K562 (cell line): ENCODE data around the gene CELA3A. TPM values are rescaled to one million over a fixed set of nuclear protein-coding genes. Genes with fewer than 3 reads are reported as not detected.

Source experiments
- ATAC-seq: fragments of 200-7000 bp; cut with Tn5 transposase; 3 replicates; pipeline ENCODE4 v1.9.1; 2020; ENCODE audit warnings: moderate library complexity
- BruUV-seq: library from RNA; stranded (reverse); fragments of 400-500 nt; replicated peaks from 2 replicates; lab custom pipeline; 2021; lab: Mats Ljungman, UMichigan
- CTCF ChIA-PET: fragments of 300-600 bp; formaldehyde crosslinking; extraction: SDS; loops from one replicate; lab custom pipeline; 2021; ENCODE audit warnings: low intra/inter-chr PET ratio; lab: Yijun Ruan, JAX
- POLR2A ChIA-PET: fragments of 300-600, 350-650 bp; sonication (Branson Sonifier 250); formaldehyde crosslinking; extraction: SDS; loops from one replicate; lab custom pipeline; 2021; ENCODE audit warnings: antibody characterized with exemption, inconsistent platforms; lab: Yijun Ruan, JAX
- DNase-seq, 4 experiments: peaks; one replicate each; pipeline versions ENCODE4 v3.0.0 to v3.0.0-alpha.2; 2011 to 2018; ENCODE audit warnings: low spot score in 3 of 4, mixed read lengths in 3 of 4; ENCODE audit errors: extremely low read depth in 1 of 4
- FAIRE-seq: peaks from 2 replicates; lab custom pipeline; 2011; peaks lifted over from hg19 to GRCh38; lab: Jason Lieb, UNC
- H2AFZ ChIP-seq: 2 replicates; pipeline ENCODE4 v1.6.0; 2011; ENCODE audit warnings: low read depth, low read length, control low read depth, inconsistent platforms
- H3K27ac ChIP-seq: fragments of 200-600 bp; 3 replicates; pipeline ENCODE4 v1.8.0; 2011; ENCODE audit warnings: low read depth, mild to moderate bottlenecking, control low read depth, inconsistent platforms, low read length, moderate library complexity, mixed read lengths; ENCODE audit errors: extremely low read depth
- H3K27me3 ChIP-seq, 2 experiments: fragments of 300-600 bp in 1 of 2; 2 replicates in 1 of 2; 3 replicates in 1 of 2; pipeline versions ENCODE4 v1.6.0 to v1.8.0; 2011; ENCODE audit warnings: inconsistent platforms in 2 of 2, low read length in 2 of 2, mild to moderate bottlenecking in 1 of 2, mixed read lengths in 1 of 2, moderate library complexity in 1 of 2; ENCODE audit not compliant: control insufficient read depth in 2 of 2, insufficient read depth in 2 of 2
- H3K36me3 ChIP-seq: fragments of 300-600 bp; 3 replicates; pipeline ENCODE4 v1.8.0; 2011; ENCODE audit warnings: mild to moderate bottlenecking, low read length, inconsistent platforms; ENCODE audit not compliant: control insufficient read depth, insufficient read depth
- H3K4me1 ChIP-seq, 2 experiments: fragments of 200-600 bp in 1 of 2; replicated peaks in 1 of 2; 2 replicates in 1 of 2; 3 replicates in 1 of 2; pipeline versions ENCODE4 v1.5.1 to v1.8.0; 2011; ENCODE audit warnings: inconsistent platforms in 2 of 2, low read length in 2 of 2, mild to moderate bottlenecking in 1 of 2, mixed read lengths in 1 of 2, moderate library complexity in 1 of 2; ENCODE audit not compliant: control insufficient read depth in 2 of 2, insufficient read depth in 2 of 2
- H3K4me2 ChIP-seq: 2 replicates; pipeline ENCODE4 v1.6.1; 2011; ENCODE audit warnings: low read length, control low read depth, inconsistent platforms, mixed read lengths; ENCODE audit not compliant: insufficient read depth
- H3K4me3 ChIP-seq: fragments of 200-600 bp; sonication (generic), shearing (Covaris generic); 2 replicates; pipeline ENCODE4 v1.5.1; 2016; ENCODE audit warnings: control low read depth, inconsistent platforms
- H3K79me2 ChIP-seq: fragments of 200-600 bp; 3 replicates; pipeline ENCODE4 v1.8.0; 2011; ENCODE audit warnings: low read length, inconsistent platforms; ENCODE audit not compliant: control insufficient read depth, insufficient read depth
- H3K9ac ChIP-seq, 2 experiments: 2 replicates each; pipeline versions ENCODE4 v1.6.0 to v1.6.1; 2011; ENCODE audit warnings: low read depth in 2 of 2, low read length in 2 of 2, control low read depth in 1 of 2, inconsistent platforms in 1 of 2, mild to moderate bottlenecking in 1 of 2, mixed read lengths in 1 of 2; ENCODE audit not compliant: insufficient read depth in 1 of 2
- H3K9me1 ChIP-seq: one replicate; pipeline ENCODE4 v1.6.0; 2011; ENCODE audit warnings: inconsistent platforms, mild to moderate bottlenecking, low read length, moderate library complexity; ENCODE audit not compliant: control insufficient read depth, insufficient read depth
- H3K9me3 ChIP-seq: replicated peaks from 2 replicates; pipeline ENCODE4 v1.5.1; 2011; ENCODE audit warnings: low read depth, low read length, inconsistent platforms; ENCODE audit not compliant: control insufficient read depth, insufficient read depth
- H4K20me1 ChIP-seq: replicated peaks from 2 replicates; pipeline ENCODE4 v1.6.1; 2011; ENCODE audit warnings: low read length, inconsistent platforms, mixed read lengths; ENCODE audit not compliant: control insufficient read depth, insufficient read depth
- CBFA2T2 ChIP-seq: fragments of 450-650 bp; conservative IDR thresholded peaks from 2 replicates; pipeline ENCODE4 v1.6.1; 2017; ENCODE audit warnings: mild to moderate bottlenecking
- CBFA2T3 ChIP-seq: fragments of 450-650 bp; IDR thresholded peaks from 2 replicates; pipeline ENCODE4 v1.6.1; 2017
- ERF ChIP-seq: fragments of 450-650 bp; formaldehyde crosslinking; IDR thresholded peaks from 2 replicates; pipeline ENCODE4 v1.4.0; 2020; ENCODE audit warnings: mild to moderate bottlenecking, mixed read lengths
- ETV6 ChIP-seq, 3 experiments: fragments of 150-350 bp in 1 of 3; sonication (generic) in 1 of 3; formaldehyde crosslinking in 1 of 3; IDR thresholded peaks; 2 replicates each; pipeline versions ENCODE4 v1.6.1 to v1.8.0; 2014 to 2022; ENCODE audit warnings: borderline replicate concordance in 2 of 3, low read depth in 2 of 3, antibody characterized with exemption in 1 of 3, low read length in 1 of 3, mild to moderate bottlenecking in 1 of 3, missing genetic modification reagents in 1 of 3
- KDM1A ChIP-seq, 2 experiments: fragments of 450-650 bp; IDR thresholded peaks; 2 replicates each; pipeline ENCODE4 v1.6.1; 2016; ENCODE audit warnings: mild to moderate bottlenecking in 2 of 2
- KLF16 ChIP-seq: IDR thresholded peaks from 2 replicates; pipeline ENCODE4 v1.6.1; 2016; ENCODE audit warnings: antibody characterized with exemption
- MEF2A ChIP-seq: IDR thresholded peaks from 2 replicates; pipeline ENCODE4 v1.6.1; 2011; ENCODE audit warnings: low read depth, mild to moderate bottlenecking, low read length, moderate library complexity; ENCODE audit not compliant: control insufficient read depth
- NCOR1 ChIP-seq: fragments of 450-650 bp; IDR thresholded peaks from 2 replicates; pipeline ENCODE4 v1.6.1; 2016; ENCODE audit warnings: mild to moderate bottlenecking, moderate library complexity
- RCOR1 ChIP-seq, 2 experiments: IDR thresholded peaks; 2 replicates each; pipeline ENCODE4 v1.6.1; 2012; ENCODE audit warnings: low read depth in 2 of 2, low read length in 2 of 2, borderline replicate concordance in 1 of 2, improper control_type of control experiment in 1 of 2
- SOX6 ChIP-seq: fragments of 450-650 bp; IDR thresholded peaks from 2 replicates; pipeline ENCODE4 v1.6.1; 2014; ENCODE audit warnings: mild to moderate bottlenecking
- TCF3 ChIP-seq: sonication (generic); formaldehyde crosslinking; IDR thresholded peaks from 2 replicates; pipeline ENCODE4 v1.4.0; 2020; ENCODE audit warnings: mild to moderate bottlenecking, missing genetic modification reagents
- TEAD4 ChIP-seq, 2 experiments: sonication (generic) in 1 of 2; formaldehyde crosslinking in 1 of 2; IDR thresholded peaks; 2 replicates each; pipeline versions ENCODE4 v1.6.1 to v1.8.0; 2012 to 2022; ENCODE audit warnings: borderline replicate concordance in 1 of 2, inconsistent platforms in 1 of 2, low read length in 1 of 2, mild to moderate bottlenecking in 1 of 2, missing genetic modification reagents in 1 of 2
- ZNF668 ChIP-seq: fragments of 250-450 bp; sonication (Bioruptor Pico); IDR thresholded peaks from 2 replicates; pipeline ENCODE4 v1.8.0; 2022; ENCODE audit warnings: mild to moderate bottlenecking, inconsistent platforms
- WGBS: fragments of 100-300 bp; shearing (Covaris generic); methylation state at CpG from one replicate; pipeline ENCODE4 v1.1.6; 2016; ENCODE audit warnings: low coverage, mixed read lengths; ENCODE audit not compliant: insufficient coverage; ENCODE audit errors: missing lambda C conversion rate; 5-methylcytosine and 5-hydroxymethylcytosine counted together
- in situ Hi-C: fragments of 300-500 bp; cut with MboI; formaldehyde crosslinking; loops from 4 replicates; pipeline ENCODE4 v1.15.0; 2018; ENCODE audit warnings: inconsistent platforms, mixed read lengths
- intact Hi-C: fragments of 100-400 bp; cut with micrococcal nuclease; formaldehyde crosslinking; loops from 2 replicates; pipeline ENCODE4 v1.14.2; 2022
- polyA plus RNA-seq, 8 experiments: library from polyadenylated mRNA; depleted of rRNA in 4 of 8; stranded (reverse) in 5 of 8; unstranded in 3 of 8; fragments of >200 nt; fragmentation: Nextera tagmentation in 2 of 8; fragmentation: Illumina TruSeq in 1 of 8; extraction: Ambion mirVana in 2 of 8; extraction: Trizol in 1 of 8; gene quantifications; 2 replicates each; pipeline versions ENCODE4 v1.2.1 to v1.2.3, GENCODE V29; 2011 to 2014; ENCODE audit warnings: inconsistent platforms in 1 of 8, missing spikeins in 1 of 8
- total RNA-seq, 7 experiments: library from RNA; depleted of rRNA in 6 of 7; stranded (reverse); fragments of >200 nt in 6 of 7; fragmentation: Illumina TruSeq in 2 of 7; extraction: Trizol in 2 of 7; gene quantifications; 2 replicates each; pipeline versions ENCODE4 v1.2.1 to v1.2.3, GENCODE V29; 2011 to 2021; ENCODE audit warnings: low replicate concordance in 1 of 7

Gene CELA3A
- total and polyA plus RNA-seq, 9 of the 15 experiments (the other 6 are each of a cell fraction or from before 2014, with no cell fraction given) = 5.4 TPM; not detected in 8

DNA sequence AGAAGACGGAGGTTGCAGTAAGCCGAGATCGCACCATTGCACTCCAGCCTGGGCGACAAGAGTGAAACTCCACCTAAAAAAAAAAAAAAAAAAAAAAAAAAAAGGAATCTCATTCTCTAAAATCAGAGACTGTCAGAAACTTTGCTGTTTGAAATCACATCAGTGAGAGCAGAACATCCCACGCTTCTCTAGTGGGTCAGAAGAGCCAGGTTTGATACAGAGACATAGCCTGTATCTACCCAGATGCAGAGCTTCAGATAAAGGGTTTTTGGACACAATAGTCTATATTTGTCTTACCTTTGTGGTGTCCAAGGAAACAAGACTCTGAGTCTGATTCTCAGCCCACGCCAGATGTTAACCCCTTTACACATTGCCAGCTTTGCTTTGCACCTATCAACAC lies 19.6 kb downstream of the CELA3A start:
- 49% methylated on average over 5 of the region's 6 CpGs for WGBS
- no peak overlapping the region for H3K4me3 ChIP-seq
- TF ChIP-seq KDM1A (IDR thresholded peaks at IDR 0.05) (peak; percentile 87), CBFA2T2 (peak; percentile 38), NCOR1 (0 out of 2 replicates have a peak, but pooled peaks have one; percentile 12), CBFA2T3 (peak; percentile 72), SOX6 (peak; percentile 18; the same call in 1 of the 2 replicates), ERF (CRISPR knock-in tag) (no peak), TEAD4 (IDR thresholded peaks at IDR 0.05; ENCODE audit: low read length) (0 out of 2 replicates have a peak, but pooled peaks have one; percentile 30), TEAD4 (CRISPR knock-in tag; IDR thresholded peaks at IDR 0.05; ENCODE audit: borderline replicate concordance) (no peak), ETV6 (IDR thresholded peaks at IDR 0.05; ENCODE audit: borderline replicate concordance in 1 of 2, low read depth in 2 of 2, low read length in 1 of 2) (no peak), ETV6 (CRISPR knock-in tag; IDR thresholded peaks at IDR 0.05; ENCODE audit: borderline replicate concordance) (no peak), MEF2A (peak; percentile 31; the same call in 1 of the 2 replicates), RCOR1 (IDR thresholded peaks at IDR 0.05; ENCODE audit: borderline replicate concordance in 1 of 2, low read depth in 2 of 2, low read length in 2 of 2) (peak; percentile 24 to 67; a peak in 3 of 4 replicates), KLF16 (peak; percentile 14; the same call in 1 of the 2 replicates), ZNF668 (CRISPR knock-in tag) (no peak), TCF3 (CRISPR knock-in tag) (peak; percentile 42)
- ATAC-seq = no peak
- no peaks in the 10 kb centered on the region for H3K27me3 ChIP-seq
- H3K9me1 ChIP-seq = no peaks in the 10 kb centered on the region
- H3K79me2 ChIP-seq = no peaks in the 10 kb centered on the region; the same call in 2 of the 3 replicates
- no peaks in the 10 kb centered on the region for H3K9me3 ChIP-seq
- H3K4me2 ChIP-seq = no peak overlapping the region
- H3K27ac ChIP-seq = no peak overlapping the region
- no peaks in the 10 kb centered on the region for H4K20me1 ChIP-seq
- ChIA-PET CTCF (no interaction called here), POLR2A (interaction anchor here (0.6 to 1.2 kb wide), 2 partner anchors 10 to 1769 kb away, joined by 3 to 5 read pairs; no protein-coding TSS in a partner anchor)
- H3K9ac ChIP-seq = no peak overlapping the region
- H3K36me3 ChIP-seq = no peaks in the 10 kb centered on the region
- no peak for FAIRE-seq
- in situ Hi-C loops = no loop called here
- H3K4me1 ChIP-seq = peaks cover 30% of the 10 kb centered on the region in 2 experiments
- BruUV-seq = no TSS peak
- DNase-seq = peak in 2 of 4 experiments; percentile 17 to 33
- intact Hi-C loops = loop anchor here (10.0 kb wide), 2 partner anchors 56 to 116 kb away; no protein-coding TSS in a partner anchor
- no peak overlapping the region for H2AFZ ChIP-seq
